Mucosa of gallbladder (tissue), 1 donor: Measurements from ENCODE around the gene CAMK2D. TPM values are rescaled to one million over a fixed set of nuclear protein-coding genes. Genes with fewer than 3 reads are reported as not detected.
A peak's percentile ranks its signal among the peaks of the same experiment; 100 is the strongest.
"Not testable (repeated sequence)": the region's sequence is repeated elsewhere in the genome, so short reads cannot be mapped to it uniquely, and the experiment has no call there.

Source experiments
- DNase-seq: peaks from one replicate; pipeline ENCODE4 v3.0.0-alpha.2; 2020; ENCODE audit warnings: low spot score
- total RNA-seq: library from RNA; stranded (reverse); gene quantifications from one replicate; pipeline ENCODE4 v1.2.1, GENCODE V29; 2021
- donor health status: DM: no; HTN: no; CAD: no.

CAMK2D gene
- 61.0 TPM for total RNA-seq

GRCh38 chr4:113761620-113762185 is at the start of gene CAMK2D:
Gene CAMK2D (minus strand): TSS chr4:113761738. CDS start chr4:113761068, 670 bp downstream.
- peak; percentile 89 for DNase-seq

- no peak for DNase-seq
These were observed 49.4 kb upstream of the CAMK2D start for GRCh38 chr4:113810906-113811305.

- peak; percentile 28 for DNase-seq
These were observed 47.8 kb upstream of the CAMK2D start for GRCh38 chr4:113809311-113809710.

GRCh38 chr4:113806850-113807249 is 45.3 kb upstream of the CAMK2D start:
- no peak for DNase-seq

GRCh38 chr4:113801882-113802281 is 40.3 kb upstream of the CAMK2D start:
- no peak for DNase-seq

- DNase-seq = not testable (repeated sequence)
These were observed 34.8 kb upstream of the CAMK2D start for GRCh38 chr4:113796381-113796780.

GRCh38 chr4:113790478-113790877 is 28.9 kb upstream of the CAMK2D start:
- DNase-seq = no peak

GRCh38 chr4:113788888-113789287 is 27.4 kb upstream of the CAMK2D start:
- DNase-seq = no peak

- no peak for DNase-seq
These were observed 24.2 kb upstream of the CAMK2D start for GRCh38 chr4:113785781-113786180.

- DNase-seq = no peak
These were observed 23.1 kb upstream of the CAMK2D start for GRCh38 chr4:113784497-113785250.

- no peak for DNase-seq
These were observed 22.2 kb upstream of the CAMK2D start for GRCh38 chr4:113783701-113784100.

GRCh38 chr4:113783289-113783688 is 21.8 kb upstream of the CAMK2D start:
- no peak for DNase-seq

- DNase-seq = no peak
These were observed 20.0 kb upstream of the CAMK2D start for GRCh38 chr4:113781439-113782040.

GRCh38 chr4:113776679-113777078 is 15.1 kb upstream of the CAMK2D start:
- DNase-seq = no peak

GRCh38 chr4:113776016-113776415 is 14.5 kb upstream of the CAMK2D start:
- no peak for DNase-seq

- no peak for DNase-seq
These were observed 12.2 kb upstream of the CAMK2D start for GRCh38 chr4:113773756-113774155.

- no peak for DNase-seq
These were observed 11.5 kb upstream of the CAMK2D start for GRCh38 chr4:113773014-113773413.

GRCh38 chr4:113772319-113772718 is 10.8 kb upstream of the CAMK2D start:
- DNase-seq = no peak

- no peak for DNase-seq
These were observed 8.2 kb upstream of the CAMK2D start for GRCh38 chr4:113769744-113770143.

GRCh38 chr4:113768952-113769351 is 7.4 kb upstream of the CAMK2D start:
- no peak for DNase-seq

- DNase-seq = no peak
These were observed 5.3 kb upstream of the CAMK2D start for GRCh38 chr4:113766882-113767281.

GRCh38 chr4:113764720-113765264 is 3.3 kb upstream of the CAMK2D start:
- DNase-seq = no peak

GRCh38 chr4:113763923-113764322 is 2.4 kb upstream of the CAMK2D start:
- DNase-seq = not testable (repeated sequence)
